LNCaP clone FGC (cell line): ENCODE data around the gene ZNF446.

Experiments used
- DNase-seq: peaks from one replicate; pipeline ENCODE4 v3.0.0-alpha.2; 2011; ENCODE audit warnings: low read depth
- H3K4me3 ChIP-seq: 2 replicates; pipeline ENCODE4 v1.5.1; 2011; ENCODE audit warnings: mild to moderate bottlenecking, low read depth, low read length, control low read depth
- TF ChIP-seq, protein P1 (sequence below): IDR thresholded peaks from 2 replicates; pipeline ENCODE4 v1.5.1; 2012; ENCODE audit warnings: mild to moderate bottlenecking; ENCODE audit not compliant: control insufficient read depth, insufficient read depth; ENCODE audit errors: extremely low read depth

ZNF446 gene

DNA sequence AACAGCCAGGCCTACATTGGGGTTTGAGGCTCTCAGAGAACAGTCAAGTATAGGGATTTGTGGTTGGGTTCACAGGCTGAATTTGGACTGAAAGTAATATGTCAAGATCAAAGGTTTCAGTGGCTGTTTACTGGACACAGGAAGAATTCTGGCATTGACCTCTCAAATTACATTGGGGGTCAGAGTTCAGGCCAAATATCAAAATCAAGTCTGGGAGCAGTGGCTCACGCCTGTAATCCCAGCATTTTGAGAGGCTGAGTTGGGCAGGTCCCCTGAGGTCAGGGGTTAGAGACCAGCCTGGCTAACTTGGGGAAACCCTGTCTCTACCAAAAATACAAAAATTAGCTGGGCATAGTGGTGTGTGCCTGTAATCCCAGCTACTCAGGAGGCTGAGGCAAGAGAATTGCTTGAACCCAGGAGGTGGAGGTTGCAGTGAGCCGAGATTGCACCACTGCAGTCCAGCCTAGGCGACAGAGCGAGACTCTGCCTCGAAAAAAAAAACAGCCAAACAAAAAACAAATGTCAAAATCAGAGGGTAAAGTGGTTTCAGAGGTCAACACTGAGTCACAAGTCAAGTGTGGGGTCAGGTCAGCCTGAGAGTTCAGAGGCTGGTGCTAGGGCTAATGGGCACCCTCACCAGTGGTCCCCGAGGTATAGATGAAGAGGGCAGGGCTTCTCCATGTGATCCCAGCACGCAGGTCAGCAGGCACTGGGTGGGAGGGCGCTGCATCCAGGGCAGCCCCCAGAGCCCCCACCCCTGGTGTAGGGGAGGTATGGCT, 34.1 kb downstream of the ZNF446 start:
- TF ChIP-seq, protein P1, sequence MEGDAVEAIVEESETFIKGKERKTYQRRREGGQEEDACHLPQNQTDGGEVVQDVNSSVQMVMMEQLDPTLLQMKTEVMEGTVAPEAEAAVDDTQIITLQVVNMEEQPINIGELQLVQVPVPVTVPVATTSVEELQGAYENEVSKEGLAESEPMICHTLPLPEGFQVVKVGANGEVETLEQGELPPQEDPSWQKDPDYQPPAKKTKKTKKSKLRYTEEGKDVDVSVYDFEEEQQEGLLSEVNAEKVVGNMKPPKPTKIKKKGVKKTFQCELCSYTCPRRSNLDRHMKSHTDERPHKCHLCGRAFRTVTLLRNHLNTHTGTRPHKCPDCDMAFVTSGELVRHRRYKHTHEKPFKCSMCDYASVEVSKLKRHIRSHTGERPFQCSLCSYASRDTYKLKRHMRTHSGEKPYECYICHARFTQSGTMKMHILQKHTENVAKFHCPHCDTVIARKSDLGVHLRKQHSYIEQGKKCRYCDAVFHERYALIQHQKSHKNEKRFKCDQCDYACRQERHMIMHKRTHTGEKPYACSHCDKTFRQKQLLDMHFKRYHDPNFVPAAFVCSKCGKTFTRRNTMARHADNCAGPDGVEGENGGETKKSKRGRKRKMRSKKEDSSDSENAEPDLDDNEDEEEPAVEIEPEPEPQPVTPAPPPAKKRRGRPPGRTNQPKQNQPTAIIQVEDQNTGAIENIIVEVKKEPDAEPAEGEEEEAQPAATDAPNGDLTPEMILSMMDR = no peak
- DNase-seq = no peak
- H3K4me3 ChIP-seq = no peak overlapping the region

DNA sequence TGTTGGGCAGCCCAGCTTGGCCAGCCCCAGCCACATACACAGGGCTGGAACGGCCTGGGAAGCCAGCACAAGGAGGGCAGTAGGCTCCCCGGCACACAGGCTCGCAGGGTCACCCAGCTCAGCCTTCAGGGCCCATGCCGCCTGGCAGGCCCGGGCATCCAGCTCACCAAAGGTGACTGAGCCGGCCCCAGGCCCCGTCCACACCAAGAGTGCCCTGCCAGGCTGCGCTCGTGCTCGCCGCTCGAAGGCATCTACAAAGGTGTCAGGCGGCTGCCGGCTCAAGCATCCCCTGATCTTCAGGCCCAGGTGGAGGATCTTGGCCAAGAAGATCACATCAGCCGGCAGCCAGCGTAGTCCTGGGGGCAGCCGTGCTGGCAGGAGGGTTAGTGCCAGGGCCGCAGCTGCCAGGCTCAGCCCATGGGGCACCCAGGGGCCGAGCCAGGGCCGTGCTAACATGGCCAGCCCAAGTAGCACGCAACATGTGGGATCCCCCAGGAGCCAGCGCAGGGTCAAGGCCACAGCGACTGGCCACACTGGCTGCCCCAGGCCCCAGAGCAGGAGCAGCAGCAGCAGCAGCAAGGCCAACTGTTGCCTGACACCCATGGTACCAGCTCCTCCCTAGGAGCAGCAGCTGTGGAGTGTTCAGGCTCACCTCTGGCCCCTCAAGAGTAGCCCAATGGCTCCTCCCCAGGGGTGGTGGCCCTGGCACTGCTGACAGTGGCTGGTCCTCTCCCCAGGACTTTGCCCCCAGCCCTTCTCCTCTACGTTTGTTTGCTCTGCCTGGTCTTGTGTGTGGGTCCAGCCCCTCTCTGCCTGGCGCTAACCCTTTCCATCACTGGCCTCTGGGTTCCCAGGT, 35.4 kb downstream of the ZNF446 start, which contains the start of gene SLC27A5:
TSS of gene SLC27A5 (minus strand) at position 640 of the 856 bp plus-strand sequence. CDS start at position 603, 37 bp downstream.
- H3K4me3 ChIP-seq = no peak within 1 kb of the TSS
- DNase-seq = no peak
- TF ChIP-seq, protein P1 = no peak

DNA sequence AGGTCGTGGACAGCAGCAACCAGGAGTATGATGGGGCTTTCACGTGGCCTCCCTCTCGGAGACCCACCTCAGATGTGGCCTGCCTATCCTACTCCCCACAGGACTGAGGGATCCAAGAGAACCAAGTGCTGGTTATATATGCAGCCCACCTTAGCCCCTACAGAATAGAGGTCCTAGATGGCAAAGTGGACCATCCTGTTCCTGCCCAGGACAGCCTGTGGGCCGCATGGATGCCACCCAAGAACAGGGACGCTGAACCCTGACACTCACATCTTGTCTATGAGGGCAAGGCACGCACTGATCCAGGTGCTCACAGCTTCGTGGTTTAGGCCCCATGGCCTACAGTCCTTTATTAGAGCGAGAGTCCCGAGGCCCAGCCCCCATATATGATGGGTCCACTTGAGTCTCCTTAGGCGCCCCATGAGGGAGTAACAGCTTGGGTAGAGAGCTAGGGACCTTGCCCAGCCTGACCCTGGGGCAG, 37.1 kb downstream of the ZNF446 start:
- DNase-seq = no peak
- peak overlapping the region; percentile 87 for H3K4me3 ChIP-seq
- TF ChIP-seq, protein P1 = no peak

DNA sequence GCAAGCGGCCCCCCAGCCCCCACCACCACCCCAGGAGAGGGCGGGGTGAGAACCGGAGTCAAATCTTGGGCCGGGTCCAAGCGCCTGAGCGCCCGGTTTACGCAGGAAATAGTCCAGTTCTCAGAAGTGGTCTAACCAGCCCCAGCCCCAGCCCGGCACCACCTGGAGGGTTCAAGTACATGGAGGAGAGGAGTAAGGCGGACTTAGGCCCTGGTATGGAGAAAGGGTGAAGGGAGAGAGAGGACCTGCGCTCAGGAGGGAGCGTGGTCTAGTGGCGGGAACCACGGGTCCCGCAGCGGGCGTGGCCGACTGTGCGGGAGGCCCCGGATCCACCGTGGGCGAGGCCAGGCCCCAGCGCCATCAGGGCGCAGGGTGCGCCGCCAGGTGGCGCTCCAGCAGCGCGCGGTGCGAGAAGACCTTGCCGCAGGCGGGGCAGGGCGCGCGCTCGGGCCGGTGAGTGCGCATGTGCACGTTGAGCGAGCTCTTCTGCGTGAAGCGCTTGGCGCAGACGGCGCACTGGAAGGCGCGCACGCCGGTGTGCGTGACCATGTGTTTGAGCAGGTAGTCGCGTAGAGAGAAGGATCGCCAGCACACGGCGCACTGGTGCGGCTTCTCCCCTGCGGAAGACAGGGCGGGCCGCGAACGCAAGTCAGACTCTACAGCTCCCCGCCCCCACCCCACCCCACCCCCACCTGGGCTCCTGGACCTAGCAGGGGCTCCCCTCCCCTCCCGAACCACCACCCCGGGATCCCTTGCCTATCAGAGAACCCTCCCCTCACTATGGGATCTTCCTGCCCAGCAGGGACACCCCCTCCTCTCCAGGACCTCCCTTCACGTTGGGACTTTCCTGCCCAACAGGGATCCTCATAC, 37.8 kb downstream of the ZNF446 start:
- H3K4me3 ChIP-seq = peak overlapping the region; percentile 87
- DNase-seq = peak; percentile 93
- TF ChIP-seq, protein P1 = peak; percentile 99

DNA sequence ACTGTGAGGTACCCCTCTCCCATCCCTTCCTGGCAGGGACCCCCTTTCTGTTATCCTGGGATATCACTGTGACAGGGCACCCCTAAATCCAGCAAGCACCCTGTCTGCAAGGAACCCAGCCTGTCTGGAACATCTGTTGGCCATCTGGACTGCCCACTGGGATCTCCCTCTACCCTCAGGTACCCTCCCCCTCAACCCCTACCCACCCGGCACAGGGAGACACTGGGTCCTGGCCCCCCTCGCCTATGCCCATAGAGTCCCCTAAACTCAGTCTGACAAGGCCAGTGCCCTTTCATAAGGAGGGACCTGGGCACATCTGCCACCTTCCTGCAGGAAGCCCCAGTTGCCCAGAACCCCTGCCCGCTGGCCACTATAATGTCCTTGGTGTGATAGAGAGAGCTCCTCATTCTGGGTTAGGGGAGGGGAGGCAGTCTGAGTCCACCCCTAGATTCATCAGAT, 38.4 kb downstream of the ZNF446 start:
- peak overlapping the region; percentile 87 for H3K4me3 ChIP-seq
- no peak for DNase-seq
- TF ChIP-seq, protein P1 = no peak

DNA sequence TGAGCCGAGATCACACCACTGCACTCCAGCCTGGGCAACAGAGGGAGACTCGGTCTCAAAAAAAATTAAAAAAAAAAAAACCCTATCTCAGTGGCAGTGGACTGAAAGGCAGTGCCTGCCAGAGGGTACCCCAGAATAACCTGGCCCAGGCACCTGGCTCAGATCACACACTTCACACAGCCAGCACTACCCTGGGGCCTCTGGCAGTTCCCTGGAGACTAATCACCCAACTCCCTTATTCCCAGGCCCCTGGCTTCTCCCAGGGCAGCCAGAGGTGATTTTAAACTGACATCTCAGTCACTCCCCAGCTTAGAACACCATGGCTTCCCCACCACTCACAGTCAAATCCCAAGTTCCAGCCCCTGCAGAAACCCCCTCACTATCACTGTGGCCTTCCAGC, 39.1 kb downstream of the ZNF446 start:
- H3K4me3 ChIP-seq = peak overlapping the region; percentile 87; the same call in 1 of the 2 replicates
- TF ChIP-seq, protein P1 = no peak
- no peak for DNase-seq
